K562 (cell line): ENCODE results near the gene DKC1. TPM values are rescaled to one million over a fixed set of nuclear protein-coding genes. Genes with fewer than 3 reads are reported as not detected.

ENCODE experiments used
- ATF3 ChIP-seq, 2 experiments: fragments of 450-650 bp in 1 of 2; sonication (generic) in 1 of 2; formaldehyde crosslinking in 1 of 2; IDR thresholded peaks in 1 of 2; conservative IDR thresholded peaks in 1 of 2; 2 replicates each; pipeline versions ENCODE4 v1.6.1 to v1.8.1; 2016 to 2023; ENCODE audit warnings: mild to moderate bottlenecking in 2 of 2, moderate library complexity in 2 of 2, inconsistent platforms in 1 of 2, missing genetic modification reagents in 1 of 2
- CBX2 ChIP-seq: fragments of 200-600 bp; sonication (generic); IDR thresholded peaks from one replicate; pipeline ENCODE4 v1.6.1; 2012; ENCODE audit warnings: mild to moderate bottlenecking, low read length, inconsistent platforms; ENCODE audit not compliant: insufficient read depth, poor library complexity, severe bottlenecking
- CEBPG ChIP-seq, 3 experiments: fragments of 200-800 bp in 1 of 3; sonication (Bioruptor generic) in 1 of 3; sonication (generic) in 1 of 3; formaldehyde crosslinking in 1 of 3; IDR thresholded peaks in 2 of 3; conservative IDR thresholded peaks in 1 of 3; 2 replicates each; pipeline versions ENCODE4 v1.6.1 to v1.8.0; 2016 to 2022; ENCODE audit warnings: missing compliant biosample characterization in 2 of 3, missing genetic modification characterization in 2 of 3, mild to moderate bottlenecking in 1 of 3, missing genetic modification reagents in 1 of 3
- KLF1 ChIP-seq: fragments of 450-650 bp; IDR thresholded peaks from 2 replicates; pipeline ENCODE4 v1.6.1; 2016; ENCODE audit warnings: missing genetic modification characterization, missing compliant biosample characterization
- L3MBTL2 ChIP-seq: fragments of 450-650 bp; IDR thresholded peaks from 2 replicates; pipeline ENCODE4 v1.6.1; 2016; ENCODE audit warnings: mild to moderate bottlenecking, moderate library complexity
- MAZ ChIP-seq, 2 experiments: fragments of 450-650 bp in 1 of 2; sonication (generic) in 1 of 2; formaldehyde crosslinking; IDR thresholded peaks in 1 of 2; conservative IDR thresholded peaks in 1 of 2; 2 replicates each; pipeline versions ENCODE4 v1.4.0 to v1.5.0; 2020; ENCODE audit warnings: mild to moderate bottlenecking in 1 of 2, missing genetic modification reagents in 1 of 2
- MTA3 ChIP-seq: fragments of 450-650 bp; formaldehyde crosslinking; IDR thresholded peaks from 2 replicates; pipeline ENCODE4 v1.6.1; 2017; ENCODE audit warnings: mild to moderate bottlenecking, borderline replicate concordance
- NCOA1 ChIP-seq: fragments of 450-650 bp; IDR thresholded peaks from 2 replicates; pipeline ENCODE4 v1.6.1; 2016; ENCODE audit warnings: low read depth
- POU5F1 ChIP-seq: fragments of 150-350 bp; IDR thresholded peaks from 2 replicates; pipeline ENCODE4 v1.6.1; 2014; ENCODE audit warnings: borderline replicate concordance, low read length, low read depth, mild to moderate bottlenecking; ENCODE audit not compliant: partially characterized antibody
- RBM25 ChIP-seq: fragments of 200-400 bp; formaldehyde crosslinking; IDR thresholded peaks from 2 replicates; pipeline ENCODE4 v1.6.1; 2018; ENCODE audit warnings: low read length, low read depth, moderate library complexity; ENCODE audit not compliant: severe bottlenecking
- SAP30 ChIP-seq: fragments of 200-600 bp; sonication (generic); IDR thresholded peaks from 2 replicates; pipeline ENCODE4 v1.6.1; 2012; ENCODE audit warnings: borderline replicate concordance, low read depth, mild to moderate bottlenecking, moderate library complexity, low read length, control low read depth, inconsistent platforms; ENCODE audit not compliant: insufficient read depth, poor library complexity, severe bottlenecking
- SRSF7 ChIP-seq: fragments of 200-400 bp; formaldehyde crosslinking; optimal IDR thresholded peaks from 2 replicates; pipeline ENCODE3; 2017; ENCODE audit warnings: mild to moderate bottlenecking, low read depth, low read length
- TBL1XR1 ChIP-seq, 2 experiments: IDR thresholded peaks; 2 replicates each; pipeline ENCODE4 v1.6.1; 2012; ENCODE audit warnings: improper control_type of control experiment in 2 of 2, low read length in 2 of 2, mild to moderate bottlenecking in 1 of 2
- TEAD4 ChIP-seq, 2 experiments: sonication (generic) in 1 of 2; formaldehyde crosslinking in 1 of 2; IDR thresholded peaks; 2 replicates each; pipeline versions ENCODE4 v1.6.1 to v1.8.0; 2012 to 2022; ENCODE audit warnings: borderline replicate concordance in 1 of 2, inconsistent platforms in 1 of 2, low read length in 1 of 2, mild to moderate bottlenecking in 1 of 2, missing genetic modification reagents in 1 of 2
- USF1 ChIP-seq: sonication (generic); formaldehyde crosslinking; IDR thresholded peaks from 2 replicates; pipeline ENCODE4 v1.9.0; 2022; ENCODE audit warnings: mild to moderate bottlenecking, missing genetic modification reagents
- ZNF239 ChIP-seq: fragments of 250-450 bp; sonication (Bioruptor Pico); IDR thresholded peaks from 2 replicates; pipeline ENCODE4 v1.4.0; 2020; ENCODE audit warnings: mild to moderate bottlenecking
- ZNF41 ChIP-seq: fragments of 250-450 bp; sonication (Bioruptor Pico); conservative IDR thresholded peaks from 2 replicates; pipeline ENCODE4 v1.4.0; 2020; ENCODE audit warnings: mild to moderate bottlenecking
- ZNF445 ChIP-seq: fragments of 250-450 bp; sonication (Bioruptor Pico); IDR thresholded peaks from 2 replicates; pipeline ENCODE4 v1.4.0; 2020; ENCODE audit warnings: low read depth, mild to moderate bottlenecking, moderate library complexity
- ZNF586 ChIP-seq: fragments of 450-650 bp; formaldehyde crosslinking; conservative IDR thresholded peaks from 2 replicates; pipeline ENCODE4 v1.4.0; 2020; ENCODE audit warnings: mild to moderate bottlenecking, moderate library complexity
- ZNF785 ChIP-seq: fragments of 250-450 bp; sonication (Bioruptor Pico); IDR thresholded peaks from 2 replicates; pipeline ENCODE4 v1.4.0; 2020; ENCODE audit warnings: mild to moderate bottlenecking
- polyA plus RNA-seq, 8 experiments: library from polyadenylated mRNA; depleted of rRNA in 4 of 8; stranded (reverse) in 5 of 8; unstranded in 3 of 8; fragments of >200 nt; fragmentation: Nextera tagmentation in 2 of 8; fragmentation: Illumina TruSeq in 1 of 8; extraction: Ambion mirVana in 2 of 8; extraction: Trizol in 1 of 8; gene quantifications; 2 replicates each; pipeline versions ENCODE4 v1.2.1 to v1.2.3, GENCODE V29; 2011 to 2014; ENCODE audit warnings: inconsistent platforms in 1 of 8, missing spikeins in 1 of 8
- total RNA-seq, 7 experiments: library from RNA; depleted of rRNA in 6 of 7; stranded (reverse); fragments of >200 nt in 6 of 7; fragmentation: Illumina TruSeq in 2 of 7; extraction: Trizol in 2 of 7; gene quantifications; 2 replicates each; pipeline versions ENCODE4 v1.2.1 to v1.2.3, GENCODE V29; 2011 to 2021; ENCODE audit warnings: low replicate concordance in 1 of 7

DKC1 gene
- total and polyA plus RNA-seq, 9 of the 15 experiments (the other 6 are each of a cell fraction or from before 2014, with no cell fraction given): 205 to 313 (median 219) TPM

- TF ChIP-seq ZNF41: no peak
- TF ChIP-seq POU5F1: no peak
- TF ChIP-seq USF1 (CRISPR knock-in tag): peak; percentile 61
- TF ChIP-seq ZNF239 (CRISPR knock-in tag): no peak
- no peak for TF ChIP-seq NCOA1
- no peak for TF ChIP-seq RBM25
- TF ChIP-seq TEAD4 (IDR thresholded peaks at IDR 0.05; ENCODE audit: low read length): peak; percentile 27; the same call in 1 of the 2 replicates
- no peak for TF ChIP-seq TEAD4 (CRISPR knock-in tag; IDR thresholded peaks at IDR 0.05; ENCODE audit: borderline replicate concordance)
- TF ChIP-seq MAZ (CRISPR knock-in tag; conservative IDR thresholded peaks at IDR 0.05 in 1 of 2, IDR thresholded peaks at IDR 0.05 in 1 of 2): no peak
- TF ChIP-seq TBL1XR1 (IDR thresholded peaks at IDR 0.05; ENCODE audit: low read length in 2 of 2): no peak
- TF ChIP-seq L3MBTL2: peak; percentile 52; the same call in 1 of the 2 replicates
- no peak for TF ChIP-seq KLF1
- peak; percentile 19; the same call in 1 of the 2 replicates for TF ChIP-seq ATF3 (IDR thresholded peaks at IDR 0.05)
- no peak for TF ChIP-seq ATF3 (CRISPR knock-in tag; conservative IDR thresholded peaks at IDR 0.05)
- TF ChIP-seq CEBPG (CRISPR knock-in tag; IDR thresholded peaks at IDR 0.05): no peak
- TF ChIP-seq CEBPG (tag; conservative IDR thresholded peaks at IDR 0.05 in 1 of 2, IDR thresholded peaks at IDR 0.05 in 1 of 2): peak in 1 of 2 experiments; percentile 55; a peak in 2 of 4 replicates
- TF ChIP-seq ZNF445 (CRISPR knock-in tag): no peak
- TF ChIP-seq ZNF586 (CRISPR knock-in tag): no peak
- TF ChIP-seq MTA3: no peak
- TF ChIP-seq ZNF785 (CRISPR knock-in tag): no peak
- no peak for TF ChIP-seq CBX2
- TF ChIP-seq SAP30: no peak
- no peak for TF ChIP-seq SRSF7
Observed at GRCh38 chrX:154785716-154786115, 23.1 kb downstream of the DKC1 start (continued).
